ENCODE data around the gene TLE1.
"Not testable (repeated sequence)": the region's sequence is repeated elsewhere in the genome, so short reads cannot be mapped to it uniquely, and the experiment has no call there.

DNA sequence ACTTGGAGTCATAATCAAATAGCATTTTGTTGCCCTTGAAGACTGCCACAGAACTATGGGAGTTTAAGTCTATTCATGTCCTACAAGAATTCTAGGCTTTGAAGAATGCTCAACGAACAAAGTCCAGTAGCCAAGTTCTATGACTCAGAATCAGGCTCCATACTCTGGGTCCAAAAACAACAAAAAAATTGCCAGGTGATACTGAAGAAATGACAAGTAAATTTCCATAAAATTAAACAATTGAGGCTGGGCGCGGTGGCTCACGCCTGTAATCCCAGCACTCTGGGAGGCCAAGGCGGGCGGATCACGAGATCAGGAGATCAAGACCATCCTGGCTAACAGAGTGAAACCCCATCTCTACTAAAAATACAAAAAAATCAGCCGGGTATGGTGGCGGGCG lies 94.1 kb downstream of the TLE1 start:
- not testable (repeated sequence) for TF ChIP-seq POLR2A (IDR thresholded peaks at IDR 0.05; ENCODE audit: low read length); GATA1 (IDR thresholded peaks at IDR 0.05; ENCODE audit: low read depth, low read length)

Data from erythroblast (primary cell).